HepG2 (cell line): Measurements from ENCODE around the gene LRRC8C.

Experiments
- MAX ChIP-seq: IDR thresholded peaks from 2 replicates; pipeline ENCODE4 v1.6.1; 2012; ENCODE audit warnings: inconsistent platforms
- REST ChIP-seq, 2 experiments: IDR thresholded peaks; 2 replicates each; pipeline ENCODE4 v1.6.1; 2011 to 2012; ENCODE audit warnings: low read length in 2 of 2, borderline replicate concordance in 1 of 2, low read depth in 1 of 2, mild to moderate bottlenecking in 1 of 2, moderate library complexity in 1 of 2
- RFX5 ChIP-seq: IDR thresholded peaks from 2 replicates; pipeline ENCODE4 v1.6.1; 2011; ENCODE audit warnings: low read depth, low read length, improper control_type of control experiment
- SMC3 ChIP-seq: IDR thresholded peaks from 2 replicates; pipeline ENCODE4 v1.6.1; 2011; ENCODE audit warnings: low read length, improper control_type of control experiment
- U2AF1 ChIP-seq: fragments of 200-400 bp; formaldehyde crosslinking; optimal IDR thresholded peaks from 2 replicates; pipeline ENCODE3; 2017; ENCODE audit warnings: mild to moderate bottlenecking, low read depth, low read length
- ZNF253 ChIP-seq: sonication (generic); formaldehyde crosslinking; IDR thresholded peaks from 2 replicates; pipeline ENCODE4 v1.8.0; 2022; ENCODE audit warnings: mild to moderate bottlenecking, missing genetic modification reagents, borderline replicate concordance
- ZNF558 ChIP-seq: sonication (generic); formaldehyde crosslinking; IDR thresholded peaks from 2 replicates; pipeline ENCODE4 v1.9.0; 2022; ENCODE audit warnings: mild to moderate bottlenecking, missing genetic modification reagents, borderline replicate concordance

- TF ChIP-seq U2AF1 = no peak
- TF ChIP-seq MAX = no peak
- no peak for TF ChIP-seq REST (IDR thresholded peaks at IDR 0.05; ENCODE audit: borderline replicate concordance in 1 of 2, low read depth in 1 of 2, low read length in 2 of 2)
- no peak for TF ChIP-seq SMC3
- no peak for TF ChIP-seq RFX5
- TF ChIP-seq ZNF558 (CRISPR knock-in tag) = no peak
- TF ChIP-seq ZNF253 (CRISPR knock-in tag) = no peak
Measured at GRCh38 chr1:89724369-89725010, 91.6 kb downstream of the LRRC8C start.
